ENCODE data around the gene AADAC.
"Not testable (repeated sequence)": the region's sequence is repeated elsewhere in the genome, so short reads cannot be mapped to it uniquely, and the experiment has no call there.

- TF ChIP-seq ZNF616 (CRISPR knock-in tag; IDR thresholded peaks at IDR 0.05; ENCODE audit: low read depth); POLR2A (IDR thresholded peaks at IDR 0.05; ENCODE audit: insufficient read depth in 1 of 2, low read depth in 2 of 2, low read length in 2 of 2); CTCF (CRISPR knock-in tag; IDR thresholded peaks at IDR 0.05); ATF6 (CRISPR knock-in tag; conservative IDR thresholded peaks at IDR 0.05); MAX (IDR thresholded peaks at IDR 0.05); BRD4 (CRISPR knock-in tag; IDR thresholded peaks at IDR 0.05); ZNF766 (CRISPR knock-in tag; IDR thresholded peaks at IDR 0.05; ENCODE audit: borderline replicate concordance); ETV6 (CRISPR knock-in tag; conservative IDR thresholded peaks at IDR 0.05); ZFY (CRISPR knock-in tag; IDR thresholded peaks at IDR 0.05); GABPA (IDR thresholded peaks at IDR 0.05; ENCODE audit: low read depth, low read length); GABPA (CRISPR knock-in tag; IDR thresholded peaks at IDR 0.05; ENCODE audit: low read depth): not testable (repeated sequence)
Observed at GRCh38 chr3:151790763-151791162, 23.2 kb upstream of the AADAC start.
